VCaP (cell line): ENCODE data around the gene HSPA1L.

Experiments
- H3K27ac ChIP-seq: fragments of 450-650 bp; 2 replicates; pipeline ENCODE4 v1.5.1; 2017
- TF ChIP-seq, protein P1 (sequence below): fragments of 450-650 bp; conservative IDR thresholded peaks from 2 replicates; pipeline ENCODE4 v1.5.1; 2017; ENCODE audit warnings: mild to moderate bottlenecking, moderate library complexity

Gene HSPA1L

GRCh38 chr6:31765910-31766794, 48.9 kb downstream of the HSPA1L start:
- H3K27ac ChIP-seq = no peak overlapping the region
- TF ChIP-seq, protein P1, sequence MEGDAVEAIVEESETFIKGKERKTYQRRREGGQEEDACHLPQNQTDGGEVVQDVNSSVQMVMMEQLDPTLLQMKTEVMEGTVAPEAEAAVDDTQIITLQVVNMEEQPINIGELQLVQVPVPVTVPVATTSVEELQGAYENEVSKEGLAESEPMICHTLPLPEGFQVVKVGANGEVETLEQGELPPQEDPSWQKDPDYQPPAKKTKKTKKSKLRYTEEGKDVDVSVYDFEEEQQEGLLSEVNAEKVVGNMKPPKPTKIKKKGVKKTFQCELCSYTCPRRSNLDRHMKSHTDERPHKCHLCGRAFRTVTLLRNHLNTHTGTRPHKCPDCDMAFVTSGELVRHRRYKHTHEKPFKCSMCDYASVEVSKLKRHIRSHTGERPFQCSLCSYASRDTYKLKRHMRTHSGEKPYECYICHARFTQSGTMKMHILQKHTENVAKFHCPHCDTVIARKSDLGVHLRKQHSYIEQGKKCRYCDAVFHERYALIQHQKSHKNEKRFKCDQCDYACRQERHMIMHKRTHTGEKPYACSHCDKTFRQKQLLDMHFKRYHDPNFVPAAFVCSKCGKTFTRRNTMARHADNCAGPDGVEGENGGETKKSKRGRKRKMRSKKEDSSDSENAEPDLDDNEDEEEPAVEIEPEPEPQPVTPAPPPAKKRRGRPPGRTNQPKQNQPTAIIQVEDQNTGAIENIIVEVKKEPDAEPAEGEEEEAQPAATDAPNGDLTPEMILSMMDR = no peak

GRCh38 chr6:31765559-31765909, 49.5 kb downstream of the HSPA1L start:
- no peak overlapping the region for H3K27ac ChIP-seq
- TF ChIP-seq, protein P1 = no peak

DNA sequence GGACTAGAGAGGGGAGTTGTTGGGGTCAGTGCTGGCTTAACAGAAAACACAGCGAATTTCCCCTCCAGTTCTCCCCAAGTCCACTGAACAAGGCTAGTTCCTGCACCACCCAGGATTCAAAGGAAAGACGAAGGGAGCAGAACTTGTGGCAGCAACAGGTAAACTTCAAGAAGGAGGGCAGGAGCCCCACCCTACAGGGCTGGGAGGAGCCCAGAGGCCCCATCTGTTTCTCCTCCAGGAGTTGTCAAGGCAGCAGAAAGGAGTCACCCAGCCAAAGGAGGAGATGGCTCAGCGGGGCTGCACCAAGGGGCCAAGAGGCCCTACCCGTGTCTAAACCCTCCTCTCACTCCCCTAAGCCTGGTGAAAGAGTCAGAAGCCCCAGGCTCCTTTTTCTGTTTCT, 50.9 kb downstream of the HSPA1L start:
- H3K27ac ChIP-seq = no peak overlapping the region
- TF ChIP-seq, protein P1 = no peak

DNA sequence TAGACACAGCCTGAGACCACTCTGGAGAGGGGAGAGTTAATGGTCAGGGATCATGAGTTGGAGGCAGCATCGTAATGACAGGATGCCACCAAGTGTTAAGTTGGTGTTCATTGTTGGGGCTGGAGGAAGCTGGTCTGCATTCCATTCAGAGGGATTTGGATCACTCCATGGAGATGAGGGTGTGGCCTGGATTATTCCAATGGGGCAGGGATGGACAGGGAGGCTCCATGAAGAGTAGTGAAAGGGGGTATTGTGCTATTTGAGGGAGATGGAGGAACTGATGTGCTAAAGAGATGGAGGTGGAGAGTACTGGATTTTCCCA, 51.5 kb downstream of the HSPA1L start:
- no peak overlapping the region for H3K27ac ChIP-seq
- TF ChIP-seq, protein P1 = no peak

GRCh38 chr6:31762878-31763618, 52.0 kb downstream of the HSPA1L start:
- TF ChIP-seq, protein P1 = no peak
- H3K27ac ChIP-seq = no peak overlapping the region

- H3K27ac ChIP-seq = no peak within 1 kb of the TSS
- TF ChIP-seq, protein P1 = no peak
Observed at GRCh38 chr6:31762356-31762755, 52.7 kb downstream of the HSPA1L start, which contains the start of gene SAPCD1. SAPCD1 (plus strand) TSS chr6:31762656; CDS start chr6:31763055, 399 bp downstream.

- TF ChIP-seq, protein P1 = no peak; the same call in 1 of the 2 replicates
- H3K27ac ChIP-seq = no peak overlapping the region
Observed at GRCh38 chr6:31761343-31761742, 53.7 kb downstream of the HSPA1L start.
